ENCODE measurements around the gene BBC3.

GRCh38 chr19:47187797-47188196 is 43.2 kb downstream of the BBC3 start:
- no peak for TF ChIP-seq CTCF (IDR thresholded peaks at IDR 0.05)
- no peak for TF ChIP-seq REST (IDR thresholded peaks at IDR 0.05)
- TF ChIP-seq RAD21 (conservative IDR thresholded peaks at IDR 0.05 in 1 of 2, IDR thresholded peaks at IDR 0.05 in 1 of 2): no peak
- no peak for TF ChIP-seq TP53 (CRISPR knock-in tag; IDR thresholded peaks at IDR 0.05)
- no peak for TF ChIP-seq CEBPB (IDR thresholded peaks at IDR 0.05)
- no peak for TF ChIP-seq POLR2A (IDR thresholded peaks at IDR 0.05; ENCODE audit: low read length)
- TF ChIP-seq JUNB (IDR thresholded peaks at IDR 0.05): no peak
- no peak for TF ChIP-seq MAFK (IDR thresholded peaks at IDR 0.05; ENCODE audit: partially characterized antibody)
- no peak for TF ChIP-seq KDM5A (IDR thresholded peaks at IDR 0.05)
- no peak for TF ChIP-seq HOXA7 (CRISPR knock-in tag; IDR thresholded peaks at IDR 0.05)

All from A549 (cell line).